Measurements from ENCODE around the gene ZNF580.

ZNF580 gene

GRCh38 chr19:55592391-55593090, 48.3 kb upstream of the ZNF580 start (continued):
- no peak for TF ChIP-seq TSHZ2 (CRISPR knock-in tag; IDR thresholded peaks at IDR 0.05)
- TF ChIP-seq SNAI2 (CRISPR knock-in tag; IDR thresholded peaks at IDR 0.05) = no peak
- TF ChIP-seq CSDC2 (CRISPR knock-in tag; IDR thresholded peaks at IDR 0.05) = no peak
- TF ChIP-seq PATZ1 (CRISPR knock-in tag; IDR thresholded peaks at IDR 0.05; ENCODE audit: borderline replicate concordance) = no peak
- no peak for TF ChIP-seq ESRRG (CRISPR knock-in tag; IDR thresholded peaks at IDR 0.05)
- TF ChIP-seq PPARA (CRISPR knock-in tag; IDR thresholded peaks at IDR 0.05; ENCODE audit: borderline replicate concordance) = no peak
- TF ChIP-seq RARB (CRISPR knock-in tag; IDR thresholded peaks at IDR 0.05) = no peak
- TF ChIP-seq ZFP30 (CRISPR knock-in tag; IDR thresholded peaks at IDR 0.05) = no peak
- no peak for TF ChIP-seq ISL1 (CRISPR knock-in tag; IDR thresholded peaks at IDR 0.05)

- ATAC-seq = no peak
- no peak for TF ChIP-seq SNAI2 (CRISPR knock-in tag; IDR thresholded peaks at IDR 0.05)
- TF ChIP-seq CSRNP3 (CRISPR knock-in tag; IDR thresholded peaks at IDR 0.05) = no peak
- no peak for TF ChIP-seq PATZ1 (CRISPR knock-in tag; IDR thresholded peaks at IDR 0.05; ENCODE audit: borderline replicate concordance)
- no peak for TF ChIP-seq CSDC2 (CRISPR knock-in tag; IDR thresholded peaks at IDR 0.05)
- TF ChIP-seq ZNF70 (CRISPR knock-in tag; IDR thresholded peaks at IDR 0.05) = no peak
- TF ChIP-seq ZFP3 (CRISPR knock-in tag; IDR thresholded peaks at IDR 0.05) = no peak
- TF ChIP-seq ISL1 (CRISPR knock-in tag; IDR thresholded peaks at IDR 0.05) = no peak
- TF ChIP-seq TOX (CRISPR knock-in tag; IDR thresholded peaks at IDR 0.05; ENCODE audit: borderline replicate concordance) = no peak
- TF ChIP-seq ESRRG (CRISPR knock-in tag; IDR thresholded peaks at IDR 0.05) = no peak
These were observed 47.6 kb upstream of the ZNF580 start for GRCh38 chr19:55593096-55593772.

GRCh38 chr19:55594996-55595545, 45.7 kb upstream of the ZNF580 start:
- no peak for TF ChIP-seq ARNTL (CRISPR knock-in tag; IDR thresholded peaks at IDR 0.05; ENCODE audit: borderline replicate concordance, low read depth)
- no peak for TF ChIP-seq ZNF8 (CRISPR knock-in tag; IDR thresholded peaks at IDR 0.05)
- TF ChIP-seq TOX (CRISPR knock-in tag; IDR thresholded peaks at IDR 0.05; ENCODE audit: borderline replicate concordance) = no peak
- TF ChIP-seq TCF4 (CRISPR knock-in tag; IDR thresholded peaks at IDR 0.05; ENCODE audit: borderline replicate concordance) = no peak
- TF ChIP-seq SNAI2 (CRISPR knock-in tag; IDR thresholded peaks at IDR 0.05) = no peak
- TF ChIP-seq OSR1 (CRISPR knock-in tag; IDR thresholded peaks at IDR 0.05) = no peak
- no peak for TF ChIP-seq ISL1 (CRISPR knock-in tag; IDR thresholded peaks at IDR 0.05)
- no peak for TF ChIP-seq RARB (CRISPR knock-in tag; IDR thresholded peaks at IDR 0.05)
- TF ChIP-seq TSHZ2 (CRISPR knock-in tag; IDR thresholded peaks at IDR 0.05) = no peak
- no peak for TF ChIP-seq PATZ1 (CRISPR knock-in tag; IDR thresholded peaks at IDR 0.05; ENCODE audit: borderline replicate concordance)
- TF ChIP-seq CREB5 (CRISPR knock-in tag; IDR thresholded peaks at IDR 0.05; ENCODE audit: low read depth) = no peak
- ATAC-seq = no peak
